Esophagus squamous epithelium (tissue), 4 donors: Measurements from ENCODE around the gene FMR1NB.

Source experiments
- POLR2A ChIP-seq, 4 donors: fragments of 450-650 bp; IDR thresholded peaks; one replicate each; pipeline ENCODE4 v1.6.1; 2017; ENCODE audit warnings: antibody characterized with exemption in 4 of 4, mild to moderate bottlenecking in 4 of 4, moderate library complexity in 3 of 4
- TF ChIP-seq, protein P1 (sequence below), 6 experiments: fragments of 450-650 bp in 4 of 6; fragments of 200-600 bp in 2 of 6; sonication (generic) in 2 of 6; IDR thresholded peaks; one replicate each; pipeline ENCODE4 v1.5.1; 2016 to 2019; ENCODE audit warnings: antibody characterized with exemption in 6 of 6, mild to moderate bottlenecking in 4 of 6, moderate library complexity in 4 of 6

GRCh38 chrX:147935156-147935758 lies 45.9 kb upstream of the FMR1NB start:
- TF ChIP-seq, protein P1, sequence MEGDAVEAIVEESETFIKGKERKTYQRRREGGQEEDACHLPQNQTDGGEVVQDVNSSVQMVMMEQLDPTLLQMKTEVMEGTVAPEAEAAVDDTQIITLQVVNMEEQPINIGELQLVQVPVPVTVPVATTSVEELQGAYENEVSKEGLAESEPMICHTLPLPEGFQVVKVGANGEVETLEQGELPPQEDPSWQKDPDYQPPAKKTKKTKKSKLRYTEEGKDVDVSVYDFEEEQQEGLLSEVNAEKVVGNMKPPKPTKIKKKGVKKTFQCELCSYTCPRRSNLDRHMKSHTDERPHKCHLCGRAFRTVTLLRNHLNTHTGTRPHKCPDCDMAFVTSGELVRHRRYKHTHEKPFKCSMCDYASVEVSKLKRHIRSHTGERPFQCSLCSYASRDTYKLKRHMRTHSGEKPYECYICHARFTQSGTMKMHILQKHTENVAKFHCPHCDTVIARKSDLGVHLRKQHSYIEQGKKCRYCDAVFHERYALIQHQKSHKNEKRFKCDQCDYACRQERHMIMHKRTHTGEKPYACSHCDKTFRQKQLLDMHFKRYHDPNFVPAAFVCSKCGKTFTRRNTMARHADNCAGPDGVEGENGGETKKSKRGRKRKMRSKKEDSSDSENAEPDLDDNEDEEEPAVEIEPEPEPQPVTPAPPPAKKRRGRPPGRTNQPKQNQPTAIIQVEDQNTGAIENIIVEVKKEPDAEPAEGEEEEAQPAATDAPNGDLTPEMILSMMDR (IDR thresholded peaks at IDR 0.05), result no peak
- TF ChIP-seq POLR2A (IDR thresholded peaks at IDR 0.05), result no peak
